LoVo (cell line): ENCODE data around the gene CCL17.
A peak's percentile ranks its signal among the peaks of the same experiment; 100 is the strongest.
"Not testable (repeated sequence)": the region's sequence is repeated elsewhere in the genome, so short reads cannot be mapped to it uniquely, and the experiment has no call there.

Experiments
- DNase-seq: peaks from one replicate; pipeline ENCODE4 v3.0.0-alpha.2; 2016; ENCODE audit warnings: low spot score

Gene CCL17

GRCh38 chr16:57432505-57432904 is 27.9 kb downstream of the CCL17 start:
- no peak for DNase-seq

- DNase-seq: no peak
These were observed 28.4 kb downstream of the CCL17 start for GRCh38 chr16:57432989-57433388.

GRCh38 chr16:57434003-57434402 is 29.4 kb downstream of the CCL17 start:
- DNase-seq: no peak

GRCh38 chr16:57435838-57436237 is 31.3 kb downstream of the CCL17 start:
- DNase-seq: no peak

GRCh38 chr16:57439947-57440346 is 35.4 kb downstream of the CCL17 start:
- not testable (repeated sequence) for DNase-seq

- not testable (repeated sequence) for DNase-seq
These were observed 36.0 kb downstream of the CCL17 start for GRCh38 chr16:57440551-57440950.

- DNase-seq: no peak
These were observed 40.1 kb downstream of the CCL17 start for GRCh38 chr16:57444711-57445110.

GRCh38 chr16:57445510-57445909 is 40.9 kb downstream of the CCL17 start:
- DNase-seq: no peak

- peak; percentile 52 for DNase-seq
These were observed 42.1 kb downstream of the CCL17 start for GRCh38 chr16:57446531-57447185.

GRCh38 chr16:57447186-57447962 is 42.8 kb downstream of the CCL17 start, which contains the start of the genes CIAPIN1 and COQ9:
Gene CIAPIN1, minus strand, starts transcription at chr16:57447385. Its CDS starts 6,457 bp downstream, at chr16:57440928.
Gene COQ9, plus strand, starts transcription at chr16:57447479. Its CDS starts 27 bp downstream, at chr16:57447506.
- peak; percentile 89 for DNase-seq

- no peak for DNase-seq
These were observed 47.5 kb downstream of the CCL17 start for GRCh38 chr16:57452021-57452420.

GRCh38 chr16:57462209-57462977 is 57.8 kb downstream of the CCL17 start, which contains the start of gene POLR2C:
Gene POLR2C, plus strand, starts transcription at chr16:57462679. Its CDS starts 46 bp downstream, at chr16:57462725.
- DNase-seq: peak; percentile 85

GRCh38 chr16:57462978-57463362 is 58.4 kb downstream of the CCL17 start:
- no peak for DNase-seq

GRCh38 chr16:57464523-57464922 is 60.0 kb downstream of the CCL17 start:
- no peak for DNase-seq
